SK-N-SH (cell line): ENCODE measurements around the gene MIGA1.

Experiments
- CHD2 ChIP-seq: fragments of 150-350 bp; IDR thresholded peaks from 2 replicates; pipeline ENCODE4 v1.6.1; 2018; ENCODE audit warnings: low read length; ENCODE audit not compliant: partially characterized antibody
- CTCF ChIP-seq: fragments of 200-600 bp; sonication (generic); IDR thresholded peaks from 2 replicates; pipeline ENCODE4 v1.6.1; 2017; ENCODE audit warnings: antibody characterized with exemption, mild to moderate bottlenecking, moderate library complexity
- MXI1 ChIP-seq: IDR thresholded peaks from 2 replicates; pipeline ENCODE4 v1.6.1; 2012; ENCODE audit warnings: mild to moderate bottlenecking, low read depth, low read length, improper control_type of control experiment

- no peak for TF ChIP-seq MXI1
- TF ChIP-seq CTCF, result no peak
- TF ChIP-seq CHD2, result no peak
Measured at GRCh38 chr1:77828098-77828497, 48.6 kb downstream of the MIGA1 start.
